ENCODE results near the gene RPS19. TPM values are rescaled to one million over a fixed set of nuclear protein-coding genes. Genes with fewer than 3 reads are reported as not detected.

The RPS19 gene
- total and polyA plus RNA-seq, 2 experiments from 2014 or later = 840 to 1,425 TPM

- no peaks in the 10 kb centered on the region for H3K36me3 ChIP-seq (replicated peaks; ENCODE audit: insufficient read depth, low read depth)
- H3K79me2 ChIP-seq = peaks cover 75% of the 10 kb centered on the region
- H3K9me2 ChIP-seq (replicated peaks; ENCODE audit: insufficient read depth) = no peaks in the 10 kb centered on the region
- peaks cover 79% of the 10 kb centered on the region for H4K20me1 ChIP-seq (ENCODE audit: insufficient read depth, poor library complexity, severe bottlenecking)
- H3K9me3 ChIP-seq (ENCODE audit: low read depth) = no peaks in the 10 kb centered on the region
- no peak overlapping the region for H2AFZ ChIP-seq
- no peak overlapping the region for H3K27ac ChIP-seq
- H3K27me3 ChIP-seq = no peaks in the 10 kb centered on the region
- no peak for DNase-seq (ENCODE audit: low spot score)
- TF ChIP-seq CTCF (IDR thresholded peaks at IDR 0.05; ENCODE audit: poor library complexity) (no peak), EZH2 (IDR thresholded peaks at IDR 0.05; ENCODE audit: borderline replicate concordance) (no peak), EZH2phosphoT487 (IDR thresholded peaks at IDR 0.05; ENCODE audit: low read depth, severe bottlenecking, unreplicated experiment) (no peak)
- no peak overlapping the region for H3K4me3 ChIP-seq
- H3K4me2 ChIP-seq = no peak overlapping the region
- peaks cover 14% of the 10 kb centered on the region for H3K4me1 ChIP-seq (ENCODE audit: insufficient read depth)
- WGBS (ENCODE audit: low lambda C conversion rate, missing lambda C conversion rate) = 91% methylated on average over 5 of the region's 5 CpGs
Measured at GRCh38 chr19:41864374-41864773, 4.3 kb downstream of the RPS19 start.

- Histone ChIP-seq H4K20me1 (ENCODE audit: insufficient read depth, poor library complexity, severe bottlenecking) (peaks cover 93% of the 10 kb centered on the region), H3K4me1 (ENCODE audit: insufficient read depth) (peaks cover 11% of the 10 kb centered on the region), H3K4me3 (no peak overlapping the region), H3K79me2 (peaks cover 64% of the 10 kb centered on the region), H3K9me3 (ENCODE audit: low read depth) (no peaks in the 10 kb centered on the region), H3K9me2 (replicated peaks; ENCODE audit: insufficient read depth) (no peaks in the 10 kb centered on the region), H3K4me2 (no peak overlapping the region), H3K27ac (no peak overlapping the region), H2AFZ (no peak overlapping the region), H3K36me3 (replicated peaks; ENCODE audit: insufficient read depth, low read depth) (no peaks in the 10 kb centered on the region), H3K27me3 (no peaks in the 10 kb centered on the region)
- TF ChIP-seq EZH2phosphoT487 (IDR thresholded peaks at IDR 0.05; ENCODE audit: low read depth, severe bottlenecking, unreplicated experiment) = no peak
- no peak for TF ChIP-seq EZH2 (IDR thresholded peaks at IDR 0.05; ENCODE audit: borderline replicate concordance)
- no peak for TF ChIP-seq CTCF (IDR thresholded peaks at IDR 0.05; ENCODE audit: poor library complexity)
- 93% methylated on average over 3 of the region's 3 CpGs for WGBS (ENCODE audit: low lambda C conversion rate, missing lambda C conversion rate)
- no peak for DNase-seq (ENCODE audit: low spot score)
Measured at GRCh38 chr19:41866284-41866683, 6.2 kb downstream of the RPS19 start.

DNA sequence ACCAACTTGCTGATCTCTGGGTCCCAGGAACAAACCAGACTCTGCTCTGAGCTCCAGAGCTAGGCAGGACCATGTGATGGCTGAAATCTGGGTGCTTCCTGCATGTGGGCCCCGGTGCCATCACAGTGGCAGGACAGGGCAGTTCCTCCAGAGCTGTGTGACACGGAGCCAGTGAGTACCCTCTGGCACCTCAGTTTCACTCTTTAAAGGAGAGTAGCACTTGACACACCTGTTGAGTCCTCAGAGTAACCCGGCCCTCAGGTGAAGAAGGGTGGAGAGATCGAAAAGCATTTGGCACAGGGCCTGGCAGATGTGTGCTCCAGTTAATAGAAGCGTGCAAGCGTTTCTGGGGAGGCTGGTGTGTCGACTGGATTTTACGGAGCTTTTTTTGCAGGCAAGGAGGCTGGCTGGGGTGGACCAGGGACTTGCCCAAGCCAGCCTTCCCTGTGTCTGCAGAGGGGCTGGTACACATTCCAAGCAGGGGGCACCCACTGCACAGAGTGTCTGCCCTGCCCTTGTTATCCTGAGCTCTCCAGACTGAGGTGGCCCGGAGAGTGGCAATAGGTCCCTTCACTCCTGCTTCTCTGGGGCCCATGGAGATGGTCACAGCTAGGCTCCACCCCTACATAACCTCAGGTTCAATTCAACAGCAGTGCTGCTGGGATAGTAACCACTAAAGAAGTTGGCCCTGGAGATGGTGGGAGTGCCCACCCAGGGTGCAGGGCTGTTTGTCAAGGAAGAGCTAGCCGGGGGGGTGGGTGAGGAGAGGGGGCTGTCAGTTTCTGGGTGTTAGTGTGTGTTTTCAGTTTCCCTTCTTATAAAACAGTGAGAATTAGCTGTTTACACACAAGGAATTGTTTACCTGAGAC is 8.3 kb downstream of the RPS19 start:
- Histone ChIP-seq H3K27ac (no peak overlapping the region), H3K4me2 (no peak overlapping the region), H3K79me2 (peaks cover 43% of the 10 kb centered on the region), H2AFZ (no peak overlapping the region), H3K36me3 (replicated peaks; ENCODE audit: insufficient read depth, low read depth) (no peaks in the 10 kb centered on the region), H4K20me1 (ENCODE audit: insufficient read depth, poor library complexity, severe bottlenecking) (peaks cover 76% of the 10 kb centered on the region), H3K27me3 (no peaks in the 10 kb centered on the region), H3K9me2 (replicated peaks; ENCODE audit: insufficient read depth) (no peaks in the 10 kb centered on the region), H3K9me3 (ENCODE audit: low read depth) (no peaks in the 10 kb centered on the region), H3K4me1 (ENCODE audit: insufficient read depth) (no peaks in the 10 kb centered on the region), H3K4me3 (no peak overlapping the region)
- no peak for TF ChIP-seq EZH2phosphoT487 (IDR thresholded peaks at IDR 0.05; ENCODE audit: low read depth, severe bottlenecking, unreplicated experiment)
- 86% methylated on average over 10 of the region's 10 CpGs for WGBS (ENCODE audit: low lambda C conversion rate, missing lambda C conversion rate)
- DNase-seq (ENCODE audit: low spot score) = no peak

GRCh38 chr19:41868989-41869300 is 8.9 kb downstream of the RPS19 start:
- Histone ChIP-seq H3K4me2 (no peak overlapping the region), H3K27me3 (no peaks in the 10 kb centered on the region), H3K4me1 (ENCODE audit: insufficient read depth) (no peaks in the 10 kb centered on the region), H3K27ac (no peak overlapping the region), H3K36me3 (replicated peaks; ENCODE audit: insufficient read depth, low read depth) (no peaks in the 10 kb centered on the region), H3K9me3 (ENCODE audit: low read depth) (no peaks in the 10 kb centered on the region), H3K9me2 (replicated peaks; ENCODE audit: insufficient read depth) (no peaks in the 10 kb centered on the region), H3K4me3 (no peak overlapping the region), H4K20me1 (ENCODE audit: insufficient read depth, poor library complexity, severe bottlenecking) (peaks cover 70% of the 10 kb centered on the region), H2AFZ (no peak overlapping the region), H3K79me2 (peaks cover 40% of the 10 kb centered on the region)
- no peak for TF ChIP-seq CTCF (IDR thresholded peaks at IDR 0.05; ENCODE audit: poor library complexity)
- TF ChIP-seq EZH2 (IDR thresholded peaks at IDR 0.05; ENCODE audit: borderline replicate concordance) = no peak
- no peak for TF ChIP-seq EZH2phosphoT487 (IDR thresholded peaks at IDR 0.05; ENCODE audit: low read depth, severe bottlenecking, unreplicated experiment)
- WGBS (ENCODE audit: low lambda C conversion rate, missing lambda C conversion rate) = 89% methylated on average over 12 of the region's 12 CpGs
- DNase-seq (ENCODE audit: low spot score) = no peak

All from hepatocyte (in vitro differentiated cells).